NCI-H1436 (cell line): Measurements from ENCODE around the gene ZFYVE21.
"Not testable (repeated sequence)": the region's sequence is repeated elsewhere in the genome, so short reads cannot be mapped to it uniquely, and the experiment has no call there.

Source experiments
- DNase-seq: peaks from one replicate; lab custom pipeline; 2025; lab: John Stamatoyannopoulos, UW

Gene ZFYVE21

DNA sequence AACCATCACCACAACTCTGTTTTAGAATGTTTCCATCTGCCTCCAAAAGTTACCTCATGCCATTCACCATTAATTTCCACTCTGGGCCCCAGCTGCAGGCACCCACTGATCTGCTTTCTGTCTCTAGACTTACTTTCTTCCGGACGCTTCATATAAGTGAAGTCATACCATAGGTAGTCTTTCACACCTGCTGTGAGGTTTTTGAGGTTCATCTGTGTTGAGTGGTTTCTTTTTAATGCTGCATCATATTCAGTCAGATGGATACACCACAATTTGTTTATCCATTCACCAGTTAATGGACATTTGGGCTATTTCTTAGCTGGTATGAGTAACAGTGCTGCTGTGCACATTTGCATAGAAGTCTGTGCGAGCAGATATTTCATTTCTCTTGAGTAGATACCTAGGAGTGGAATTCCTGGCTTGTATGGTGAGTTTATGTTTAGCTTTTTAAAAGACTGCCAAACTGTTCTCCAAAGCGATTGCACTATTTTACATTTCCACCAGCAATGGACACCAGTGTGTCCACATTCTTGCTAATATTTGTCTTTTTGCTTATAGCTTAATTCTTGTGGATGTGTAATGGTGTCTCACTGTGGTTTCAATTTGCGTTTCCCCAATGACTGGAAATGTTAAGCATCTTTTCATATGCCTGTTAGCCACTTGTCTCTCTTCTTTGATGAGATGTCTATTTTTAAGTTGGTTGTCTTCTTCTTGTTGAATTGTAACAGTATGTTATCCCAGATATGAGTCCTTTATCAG lies 48.3 kb downstream of the ZFYVE21 start:
- DNase-seq: no peak

DNA sequence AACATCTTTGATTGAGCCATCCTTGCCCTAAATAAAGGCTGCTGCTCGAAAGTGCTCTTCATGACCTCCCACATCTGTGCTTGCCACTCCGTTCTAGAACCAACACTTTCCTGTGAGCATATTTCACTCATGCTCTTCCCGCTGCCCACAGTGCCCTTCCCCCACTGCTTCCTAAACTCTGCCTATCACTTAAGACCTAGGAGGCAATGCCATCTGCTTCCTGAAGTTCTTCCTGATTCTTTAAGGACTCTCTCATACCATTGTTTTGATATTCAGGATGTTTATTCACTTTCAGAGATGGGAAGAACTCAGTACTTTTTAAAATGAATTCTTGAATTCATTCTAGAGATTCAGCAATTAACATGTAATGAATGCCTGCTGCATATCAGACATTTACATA lies 49.9 kb downstream of the ZFYVE21 start:
- DNase-seq: no peak

DNA sequence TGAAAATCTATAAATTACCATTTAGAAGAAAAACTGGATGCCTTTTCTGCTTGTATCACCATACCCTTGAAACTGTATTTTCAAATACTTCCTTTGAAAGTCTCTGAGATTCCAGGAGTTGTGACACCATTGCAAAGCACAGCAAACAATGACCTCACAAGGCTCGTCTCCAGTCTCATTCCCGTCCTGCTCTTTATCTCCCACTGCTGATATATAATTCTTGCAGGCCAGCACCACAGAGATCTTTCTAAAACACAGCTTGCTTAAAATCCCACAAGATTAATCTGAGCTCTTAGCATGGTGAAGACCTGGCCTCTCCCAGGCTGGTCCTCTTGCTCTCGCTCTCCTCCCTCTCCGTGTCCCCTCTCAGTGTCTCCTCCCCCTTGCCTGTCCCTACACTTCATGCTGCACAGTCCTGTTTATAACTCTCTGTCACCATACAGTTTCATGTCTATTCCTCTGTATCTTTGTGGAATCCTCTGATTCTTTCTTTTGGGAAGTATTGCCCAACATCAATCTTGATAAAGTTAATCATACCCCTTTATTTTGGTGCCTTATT lies 51.8 kb downstream of the ZFYVE21 start:
- DNase-seq: no peak

DNA sequence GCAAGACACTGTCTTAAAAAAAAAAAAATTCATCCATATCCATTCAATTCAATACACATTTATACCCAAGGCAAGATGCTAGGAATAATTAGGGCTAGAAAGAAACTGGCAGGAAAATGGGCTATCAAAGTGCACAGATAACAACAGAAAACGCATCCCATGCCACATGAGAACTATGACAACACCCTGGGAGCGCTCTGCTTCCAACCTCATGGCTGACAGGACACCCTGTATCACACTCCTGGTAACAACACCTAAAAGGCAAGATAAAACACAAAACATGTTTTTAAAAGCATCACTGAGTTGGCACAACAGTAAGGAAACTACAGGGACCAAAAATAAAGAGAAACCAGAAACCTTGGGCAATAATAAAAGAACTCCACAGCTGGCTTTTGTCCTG lies 54.9 kb downstream of the ZFYVE21 start:
- no peak for DNase-seq

DNA sequence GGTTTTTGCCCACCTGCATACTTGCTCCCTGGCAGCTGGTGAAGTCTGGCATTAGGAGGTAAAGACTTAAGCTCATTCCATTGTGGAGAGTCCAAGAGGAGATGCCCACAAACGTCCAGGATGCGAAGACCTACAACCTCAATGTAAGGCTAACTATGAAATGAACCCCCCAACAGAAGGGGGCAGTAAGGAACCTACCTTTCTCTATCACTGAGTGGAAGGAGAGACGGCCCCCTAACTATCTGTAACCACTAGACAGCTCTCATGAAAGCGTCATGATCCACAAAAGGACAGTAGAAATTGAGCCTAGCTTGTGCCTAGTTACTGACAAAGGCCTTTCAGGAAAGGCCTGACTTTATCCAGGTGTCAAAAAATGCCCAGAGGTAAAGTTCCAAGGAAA lies 55.3 kb downstream of the ZFYVE21 start:
- no peak for DNase-seq

DNA sequence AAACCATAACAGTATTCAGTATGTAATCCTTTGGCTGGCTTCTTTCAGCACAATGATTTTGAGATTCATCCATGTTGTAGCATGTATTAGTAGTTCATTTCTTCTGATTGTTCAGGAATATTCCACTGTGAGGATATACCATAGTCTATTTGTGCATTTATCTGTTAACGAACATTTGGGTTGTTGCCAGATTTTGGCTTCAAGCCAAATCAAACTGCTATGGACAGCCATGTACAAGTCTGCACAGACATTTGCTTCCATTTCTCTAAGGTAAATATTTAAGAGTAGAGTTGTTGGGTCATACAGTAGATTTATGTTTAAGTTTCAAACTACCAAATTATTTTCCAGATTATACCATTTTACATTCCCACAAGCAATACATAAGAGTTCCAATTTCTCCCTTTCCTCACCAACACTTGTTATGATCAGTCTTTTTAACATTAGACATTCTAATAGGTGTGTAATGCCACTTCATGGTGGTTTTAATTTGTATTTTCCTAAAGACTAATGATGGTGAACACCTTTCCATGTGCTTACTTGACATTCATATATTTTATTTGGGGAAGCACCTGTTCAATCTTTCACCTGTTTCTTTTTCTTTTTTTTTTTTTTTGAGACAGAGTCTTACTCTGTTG lies 56.6 kb downstream of the ZFYVE21 start:
- no peak for DNase-seq

DNA sequence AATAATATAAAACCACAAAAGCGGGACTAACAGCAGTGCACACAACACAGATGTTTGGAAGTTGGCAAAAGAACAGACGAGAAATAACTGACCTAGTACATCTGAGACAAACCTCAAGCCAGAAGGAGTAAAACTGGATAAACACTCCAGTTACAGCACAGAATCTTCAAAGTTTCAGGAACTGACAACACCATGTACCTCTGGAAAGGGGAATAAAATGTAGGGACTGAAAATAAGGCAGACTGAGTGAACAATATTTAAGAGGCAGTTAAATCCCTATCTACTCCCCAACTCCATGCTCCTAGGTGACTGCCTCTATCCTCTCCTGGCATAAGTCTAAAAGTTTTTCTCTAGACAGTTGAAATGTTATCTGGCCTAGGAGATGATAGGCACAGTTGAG lies 57.9 kb downstream of the ZFYVE21 start:
- no peak for DNase-seq

DNA sequence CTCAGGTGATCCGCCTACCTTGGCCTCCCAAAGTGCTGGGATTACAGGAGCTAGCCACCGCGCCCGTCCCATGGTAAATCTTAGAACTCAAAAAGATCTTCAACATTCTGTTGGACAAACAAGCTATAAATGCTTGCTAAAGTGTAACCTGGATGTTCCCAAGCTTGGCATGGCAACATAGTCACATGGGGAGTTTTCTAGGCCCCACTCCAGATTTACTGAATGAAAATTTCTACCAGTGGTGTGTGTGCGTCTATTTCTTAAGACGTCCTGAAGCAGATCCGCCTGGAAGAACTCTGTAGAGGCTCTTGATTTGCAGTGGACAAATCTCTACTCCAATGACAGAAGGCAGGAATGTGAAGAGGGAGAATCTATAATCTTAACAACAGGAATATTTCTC lies 59.9 kb downstream of the ZFYVE21 start:
- no peak for DNase-seq

DNA sequence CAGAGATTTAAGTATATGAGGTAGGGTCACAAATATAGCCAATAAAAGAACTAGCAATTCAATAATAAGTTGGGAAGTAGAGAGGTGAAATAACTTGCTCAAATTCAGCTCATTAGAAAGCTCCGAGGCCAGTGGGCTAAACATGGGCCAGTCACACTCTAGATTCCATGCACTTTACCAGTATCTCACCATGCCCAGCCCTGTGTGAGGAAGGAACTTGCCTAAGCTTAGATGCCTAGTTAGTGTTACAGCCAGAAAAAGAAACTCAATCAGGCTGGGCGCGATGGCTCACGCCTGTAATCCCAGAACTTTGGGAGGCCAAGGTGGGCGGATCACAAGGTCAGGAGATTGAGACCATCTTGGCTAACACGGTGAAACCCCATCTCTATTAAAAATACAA lies 60.7 kb downstream of the ZFYVE21 start:
- DNase-seq: not testable (repeated sequence)

DNA sequence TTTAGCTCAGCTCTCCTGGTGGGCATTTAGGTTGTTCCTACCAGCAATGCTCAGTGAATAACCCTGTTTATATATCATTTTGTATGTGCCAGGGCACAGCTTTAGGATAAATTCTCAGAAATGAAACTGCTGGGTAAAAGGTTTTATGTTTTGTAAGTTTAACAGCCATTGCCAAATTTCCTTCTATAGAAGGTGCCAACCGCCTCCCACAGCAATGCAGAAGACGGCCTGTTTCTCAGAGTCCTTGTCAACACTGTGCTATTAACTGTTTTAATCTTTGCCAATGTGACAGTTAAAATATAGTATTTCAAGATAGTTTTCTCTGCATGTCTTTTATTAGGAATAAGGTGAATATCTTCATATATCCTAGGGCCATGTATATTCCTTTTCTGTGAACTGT lies 66.8 kb downstream of the ZFYVE21 start:
- DNase-seq: no peak
